ENCODE data around the gene DGKZ.

DNA sequence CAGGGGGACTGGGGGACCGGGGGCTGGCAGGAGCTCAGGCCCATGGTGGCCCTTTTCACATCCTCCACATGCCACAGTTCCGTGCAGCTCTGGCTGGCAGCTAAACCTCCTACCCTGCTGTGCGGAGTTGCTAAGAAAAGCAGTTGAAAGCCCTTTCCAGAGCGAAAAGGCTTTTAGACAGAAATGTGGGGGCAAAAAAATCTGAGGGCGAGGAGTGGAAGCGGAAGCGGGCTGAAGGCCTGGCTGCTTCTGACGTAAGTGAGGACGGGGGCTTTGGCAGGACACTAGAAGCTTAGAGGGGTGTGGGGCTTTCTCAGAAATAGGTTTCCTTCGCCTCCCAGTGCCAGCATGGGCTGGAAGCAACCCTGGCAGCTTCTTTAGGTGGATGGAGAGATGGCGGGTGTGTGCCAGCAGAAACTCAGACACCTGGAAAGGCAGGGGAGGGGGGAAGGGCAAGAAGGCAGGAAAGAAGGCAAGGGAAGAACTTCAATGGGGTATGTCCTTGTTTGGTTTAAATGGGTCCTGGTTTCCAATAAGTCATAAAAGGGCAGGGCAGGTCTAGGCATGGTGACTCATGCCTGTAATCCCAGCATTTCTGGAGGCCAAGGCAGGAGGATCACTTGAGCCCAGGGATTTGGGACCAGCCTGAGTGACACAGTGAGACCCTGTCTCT, 11.2 kb upstream of the DGKZ start:
- no peak for TF ChIP-seq CTCF (IDR thresholded peaks at IDR 0.05; ENCODE audit: low read length)
- no peak for TF ChIP-seq EZH2phosphoT487 (IDR thresholded peaks at IDR 0.05; ENCODE audit: low read length)
